Measurements from ENCODE around the gene VMAC. TPM values are rescaled to one million over a fixed set of nuclear protein-coding genes. Genes with fewer than 3 reads are reported as not detected.

The VMAC gene
- total and polyA plus RNA-seq, 2 of the 8 experiments (the other 6 are each of a cell fraction or from before 2014, with no cell fraction given) = 1.3 to 2.2 TPM

GRCh38 chr19:5958851-5959122 lies 54.1 kb downstream of the VMAC start:
- H4K20me1 ChIP-seq (replicated peaks in 1 of 2; ENCODE audit: control insufficient read depth in 1 of 2, insufficient read depth in 2 of 2, low read length in 2 of 2) = peaks cover 39 to 53% of the 10 kb centered on the region in 2 experiments
- no peak overlapping the region for H3K27ac ChIP-seq (ENCODE audit: low read depth, low read length)
- H3K23me2 ChIP-seq (ENCODE audit: low read depth, low read length) = no peaks in the 10 kb centered on the region
- no peak overlapping the region for H2AFZ ChIP-seq (ENCODE audit: low read length)
- no peak overlapping the region for H2BK120ac ChIP-seq (replicated peaks; ENCODE audit: low read depth, low read length)
- no peak overlapping the region for H3K23ac ChIP-seq (ENCODE audit: insufficient read length)
- H3K79me1 ChIP-seq (ENCODE audit: low read depth, low read length) = peaks cover 42% of the 10 kb centered on the region
- POLR2A ChIA-PET (ENCODE audit: partially characterized antibody) = no interaction called here
- H3K14ac ChIP-seq (ENCODE audit: insufficient read length) = no peak overlapping the region
- H3K56ac ChIP-seq (replicated peaks; ENCODE audit: insufficient read length, low read depth, low read length) = no peak overlapping the region
- H2BK12ac ChIP-seq (ENCODE audit: low read depth, low read length) = no peak overlapping the region
- H2BK5ac ChIP-seq (ENCODE audit: low read depth, low read length) = no peak overlapping the region
- no peak overlapping the region for H3K9ac ChIP-seq (replicated peaks in 1 of 4; ENCODE audit: extremely low read depth in 1 of 4, low read depth in 3 of 4, low read length in 3 of 4)
- 95% methylated on average over 9 of the region's 10 CpGs; no CpG with 5 or more reads in 1 of the 2 experiments for WGBS, 2 experiments (ENCODE audit: extremely low coverage in 1 of 2, insufficient coverage in 1 of 2, insufficient read length in 1 of 2, insufficient replicate concordance in 2 of 2, low coverage in 1 of 2, low lambda C conversion rate in 2 of 2, missing lambda C conversion rate in 1 of 2)
- H3K27me3 ChIP-seq (replicated peaks in 1 of 4; ENCODE audit: control insufficient read depth in 3 of 4, extremely low read depth in 1 of 4, insufficient read depth in 3 of 4, low read length in 3 of 4) = no peaks in the 10 kb centered on the region; a peak in 1 of 7 replicates
- H2BK15ac ChIP-seq (ENCODE audit: low read length) = no peak overlapping the region
- no peak overlapping the region for H3K18ac ChIP-seq (ENCODE audit: extremely low read depth, low read length)
- no peak for DNase-seq (ENCODE audit: low read depth in 1 of 2, low spot score in 2 of 2)
- FAIRE-seq = no peak
- CTCF ChIA-PET (ENCODE audit: partially characterized antibody) = interaction anchor here (0.6 to 5.8 kb wide), 3 partner anchors 8 to 752 kb away, joined by 3 to 43 read pairs (median 3); no protein-coding TSS in a partner anchor
- H4K8ac ChIP-seq (ENCODE audit: extremely low read depth, insufficient read depth, low read length) = no peak overlapping the region
- no peak overlapping the region for H3K4me2 ChIP-seq (ENCODE audit: insufficient read depth in 1 of 2, low read depth in 2 of 2, low read length in 2 of 2)
- no peak overlapping the region for H4K91ac ChIP-seq (replicated peaks; ENCODE audit: insufficient read length, low read length)
- no peak overlapping the region for H3K4ac ChIP-seq (replicated peaks; ENCODE audit: insufficient read length, low read depth, low read length)
- no peaks in the 10 kb centered on the region for H3K36me3 ChIP-seq (ENCODE audit: control insufficient read depth in 2 of 4, insufficient read depth in 4 of 4, low read length in 3 of 4)
- no peak overlapping the region for H2AK5ac ChIP-seq (ENCODE audit: low read depth, low read length)
- H3K4me1 ChIP-seq (replicated peaks in 1 of 4; ENCODE audit: control insufficient read depth in 3 of 4, insufficient read depth in 4 of 4, low read length in 3 of 4) = peaks cover 12 to 41% (median 23%) of the 10 kb centered on the region in 4 experiments
- H4K5ac ChIP-seq (ENCODE audit: insufficient read length, low read depth, low read length) = no peak overlapping the region
- H2BK20ac ChIP-seq (ENCODE audit: low read length) = no peak overlapping the region
- H3K9me3 ChIP-seq (ENCODE audit: insufficient read depth in 2 of 2, low read depth in 1 of 2, low read length in 1 of 2) = no peaks in the 10 kb centered on the region
- peaks cover 14 to 95% of the 10 kb centered on the region in 2 experiments for H3K79me2 ChIP-seq (ENCODE audit: control insufficient read depth in 1 of 2, insufficient read depth in 2 of 2, low read length in 2 of 2)
- H3K4me3 ChIP-seq (ENCODE audit: extremely low read depth in 1 of 4, insufficient read depth in 2 of 4, low read depth in 3 of 4, low read length in 4 of 4) = no peak overlapping the region
- TF ChIP-seq BRCA1 (IDR thresholded peaks at IDR 0.05; ENCODE audit: low read depth, low read length) (no peak), RFX5 (IDR thresholded peaks at IDR 0.05; ENCODE audit: borderline replicate concordance, low read depth, low read length) (no peak), SAP30 (IDR thresholded peaks at IDR 0.05; ENCODE audit: insufficient read depth, insufficient replicate concordance, low read length) (no peak), KDM1A (IDR thresholded peaks at IDR 0.05; ENCODE audit: borderline replicate concordance, low read length) (no peak), POU5F1 (IDR thresholded peaks at IDR 0.05; ENCODE audit: low read depth, low read length) (no peak), MAFK (IDR thresholded peaks at IDR 0.05; ENCODE audit: low read depth, low read length) (no peak), JUND (IDR thresholded peaks at IDR 0.05; ENCODE audit: low read length) (no peak), SIRT6 (IDR thresholded peaks at IDR 0.05; ENCODE audit: low read length) (no peak), ZNF274 (IDR thresholded peaks at IDR 0.05; ENCODE audit: borderline replicate concordance, extremely low read depth, low read length) (no peak), SP4 (IDR thresholded peaks at IDR 0.05; ENCODE audit: low read length) (no peak), SIX5 (IDR thresholded peaks at IDR 0.05; ENCODE audit: low read depth, low read length) (no peak), CBX8 (IDR thresholded peaks at IDR 0.05; ENCODE audit: borderline replicate concordance, low read depth, low read length) (no peak), TBP (IDR thresholded peaks at IDR 0.05; ENCODE audit: low read depth, low read length) (no peak), NRF1 (IDR thresholded peaks at IDR 0.05; ENCODE audit: low read depth, low read length) (no peak), ATF2 (IDR thresholded peaks at IDR 0.05; ENCODE audit: low read length) (no peak)
